Measurements from ENCODE around the gene HTR4. TPM values are rescaled to one million over a fixed set of nuclear protein-coding genes. Genes with fewer than 3 reads are reported as not detected.

Gene HTR4
- total RNA-seq, 1 experiment from 2014 or later: not detected

DNA sequence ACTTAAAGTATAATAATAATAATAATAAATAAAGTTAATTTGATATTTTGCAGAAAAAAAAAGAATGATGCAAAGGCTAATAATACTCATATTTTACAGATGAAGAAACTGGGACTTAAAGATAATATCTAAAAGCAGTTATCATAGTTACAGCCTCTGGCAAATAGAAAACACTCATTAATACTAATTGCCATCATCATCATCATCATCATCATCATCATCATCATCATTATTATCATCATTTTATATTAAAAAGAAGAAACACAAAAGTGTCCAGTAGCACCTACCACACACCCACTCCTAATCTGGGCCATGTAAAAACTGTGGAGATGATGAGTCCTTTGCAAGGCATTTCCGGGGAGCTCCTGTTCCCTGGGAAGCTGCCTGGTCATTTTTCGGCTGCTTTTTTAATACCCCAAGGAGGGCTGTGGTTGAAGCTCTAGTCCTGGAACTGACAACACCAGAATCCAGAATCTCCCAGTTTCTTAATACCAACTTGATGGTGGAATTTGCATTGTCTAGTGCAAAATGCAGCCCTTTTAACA is 70.8 kb downstream of the HTR4 start:
- H3K27ac ChIP-seq (ENCODE audit: low read length): no peak overlapping the region
- no peaks in the 10 kb centered on the region for H3K36me3 ChIP-seq (ENCODE audit: insufficient read depth, low read length)
- no peak overlapping the region for H3K4me3 ChIP-seq (ENCODE audit: low read length)
- no peaks in the 10 kb centered on the region for H3K79me2 ChIP-seq (ENCODE audit: low read length)
- no peaks in the 10 kb centered on the region for H3K9me3 ChIP-seq (ENCODE audit: low read length)
- no peak overlapping the region for H3K4me2 ChIP-seq (ENCODE audit: low read depth, low read length, poor library complexity, severe bottlenecking)
- DNase-seq: no peak
- no peaks in the 10 kb centered on the region for H3K27me3 ChIP-seq (ENCODE audit: low read length)
- no peaks in the 10 kb centered on the region for H4K20me1 ChIP-seq (ENCODE audit: insufficient read depth, low read depth, low read length)
- H3K4me1 ChIP-seq (ENCODE audit: low read length): no peaks in the 10 kb centered on the region
- H3K9ac ChIP-seq (ENCODE audit: low read length): no peak overlapping the region
- no peaks in the 10 kb centered on the region for H3K9me2 ChIP-seq (replicated peaks; ENCODE audit: insufficient read depth, low read length)
- H2AFZ ChIP-seq (ENCODE audit: low read length): no peak overlapping the region

- Histone ChIP-seq H3K4me1 (ENCODE audit: low read length) (no peaks in the 10 kb centered on the region), H3K4me2 (ENCODE audit: low read depth, low read length, poor library complexity, severe bottlenecking) (no peak overlapping the region), H3K79me2 (ENCODE audit: low read length) (no peaks in the 10 kb centered on the region), H3K27ac (ENCODE audit: low read length) (no peak overlapping the region), H4K20me1 (ENCODE audit: insufficient read depth, low read depth, low read length) (no peaks in the 10 kb centered on the region), H3K4me3 (ENCODE audit: low read length) (no peak overlapping the region), H2AFZ (ENCODE audit: low read length) (no peak overlapping the region), H3K27me3 (ENCODE audit: low read length) (no peaks in the 10 kb centered on the region), H3K9me3 (ENCODE audit: low read length) (no peaks in the 10 kb centered on the region), H3K9ac (ENCODE audit: low read length) (no peak overlapping the region), H3K9me2 (replicated peaks; ENCODE audit: insufficient read depth, low read length) (no peaks in the 10 kb centered on the region), H3K36me3 (ENCODE audit: insufficient read depth, low read length) (no peaks in the 10 kb centered on the region)
- DNase-seq: no peak
These were observed 80.2 kb downstream of the HTR4 start for GRCh38 chr5:148574167-148574566.

DNA sequence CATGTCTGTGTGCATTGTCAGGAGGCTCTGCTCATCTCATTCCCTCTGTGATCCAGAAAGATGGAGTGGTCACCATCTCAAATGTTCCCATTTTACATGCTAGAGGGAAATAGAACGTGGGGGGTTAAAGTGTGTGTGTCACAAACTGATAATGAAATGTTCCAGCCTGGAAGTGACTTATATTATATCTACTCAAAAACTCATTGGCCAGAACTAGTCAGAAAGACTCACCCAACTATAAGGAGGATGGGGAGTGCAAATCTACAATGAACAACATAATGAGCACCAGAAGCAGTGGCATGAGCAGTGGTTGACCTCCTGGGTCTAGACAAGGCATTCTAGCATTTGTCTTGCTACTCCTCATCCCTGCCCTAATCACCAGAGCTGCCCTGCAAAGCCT is 81.0 kb downstream of the HTR4 start:
- H3K9ac ChIP-seq (ENCODE audit: low read length): no peak overlapping the region
- H3K27ac ChIP-seq (ENCODE audit: low read length): no peak overlapping the region
- no peak overlapping the region for H3K4me3 ChIP-seq (ENCODE audit: low read length)
- no peak overlapping the region for H3K4me2 ChIP-seq (ENCODE audit: low read depth, low read length, poor library complexity, severe bottlenecking)
- no peaks in the 10 kb centered on the region for H3K9me2 ChIP-seq (replicated peaks; ENCODE audit: insufficient read depth, low read length)
- no peaks in the 10 kb centered on the region for H3K27me3 ChIP-seq (ENCODE audit: low read length)
- no peaks in the 10 kb centered on the region for H3K36me3 ChIP-seq (ENCODE audit: insufficient read depth, low read length)
- DNase-seq: no peak
- no peaks in the 10 kb centered on the region for H3K4me1 ChIP-seq (ENCODE audit: low read length)
- H3K9me3 ChIP-seq (ENCODE audit: low read length): no peaks in the 10 kb centered on the region
- H4K20me1 ChIP-seq (ENCODE audit: insufficient read depth, low read depth, low read length): no peaks in the 10 kb centered on the region
- no peaks in the 10 kb centered on the region for H3K79me2 ChIP-seq (ENCODE audit: low read length)
- H2AFZ ChIP-seq (ENCODE audit: low read length): no peak overlapping the region

GRCh38 chr5:148569948-148570347 is 84.4 kb downstream of the HTR4 start:
- Histone ChIP-seq H3K36me3 (ENCODE audit: insufficient read depth, low read length) (no peaks in the 10 kb centered on the region), H3K4me2 (ENCODE audit: low read depth, low read length, poor library complexity, severe bottlenecking) (no peak overlapping the region), H3K27ac (ENCODE audit: low read length) (no peak overlapping the region), H3K79me2 (ENCODE audit: low read length) (no peaks in the 10 kb centered on the region), H3K9me2 (replicated peaks; ENCODE audit: insufficient read depth, low read length) (no peaks in the 10 kb centered on the region), H3K9me3 (ENCODE audit: low read length) (no peaks in the 10 kb centered on the region), H3K27me3 (ENCODE audit: low read length) (no peaks in the 10 kb centered on the region), H2AFZ (ENCODE audit: low read length) (no peak overlapping the region), H3K9ac (ENCODE audit: low read length) (no peak overlapping the region), H3K4me3 (ENCODE audit: low read length) (no peak overlapping the region), H3K4me1 (ENCODE audit: low read length) (no peaks in the 10 kb centered on the region), H4K20me1 (ENCODE audit: insufficient read depth, low read depth, low read length) (no peaks in the 10 kb centered on the region)
- DNase-seq: no peak

- no peaks in the 10 kb centered on the region for H3K9me3 ChIP-seq (ENCODE audit: low read length)
- H3K79me2 ChIP-seq (ENCODE audit: low read length): no peaks in the 10 kb centered on the region
- H3K9me2 ChIP-seq (replicated peaks; ENCODE audit: insufficient read depth, low read length): no peaks in the 10 kb centered on the region
- H4K20me1 ChIP-seq (ENCODE audit: insufficient read depth, low read depth, low read length): no peaks in the 10 kb centered on the region
- DNase-seq: no peak
- no peaks in the 10 kb centered on the region for H3K4me1 ChIP-seq (ENCODE audit: low read length)
- H3K4me3 ChIP-seq (ENCODE audit: low read length): no peak overlapping the region
- H2AFZ ChIP-seq (ENCODE audit: low read length): no peak overlapping the region
- H3K4me2 ChIP-seq (ENCODE audit: low read depth, low read length, poor library complexity, severe bottlenecking): no peak overlapping the region
- no peak overlapping the region for H3K9ac ChIP-seq (ENCODE audit: low read length)
- H3K27me3 ChIP-seq (ENCODE audit: low read length): no peaks in the 10 kb centered on the region
- H3K36me3 ChIP-seq (ENCODE audit: insufficient read depth, low read length): no peaks in the 10 kb centered on the region
- H3K27ac ChIP-seq (ENCODE audit: low read length): no peak overlapping the region
These were observed 89.2 kb downstream of the HTR4 start for GRCh38 chr5:148565148-148565547.

- Histone ChIP-seq H3K9ac (ENCODE audit: low read length) (no peak overlapping the region), H3K4me1 (ENCODE audit: low read length) (no peaks in the 10 kb centered on the region), H3K27ac (ENCODE audit: low read length) (no peak overlapping the region), H3K9me3 (ENCODE audit: low read length) (no peaks in the 10 kb centered on the region), H3K36me3 (ENCODE audit: insufficient read depth, low read length) (no peaks in the 10 kb centered on the region), H3K4me3 (ENCODE audit: low read length) (no peak overlapping the region), H3K4me2 (ENCODE audit: low read depth, low read length, poor library complexity, severe bottlenecking) (no peak overlapping the region), H3K9me2 (replicated peaks; ENCODE audit: insufficient read depth, low read length) (no peaks in the 10 kb centered on the region), H4K20me1 (ENCODE audit: insufficient read depth, low read depth, low read length) (no peaks in the 10 kb centered on the region), H2AFZ (ENCODE audit: low read length) (no peak overlapping the region), H3K79me2 (ENCODE audit: low read length) (no peaks in the 10 kb centered on the region), H3K27me3 (ENCODE audit: low read length) (no peaks in the 10 kb centered on the region)
- DNase-seq: no peak
These were observed 91.3 kb downstream of the HTR4 start for GRCh38 chr5:148563021-148563420.

DNA sequence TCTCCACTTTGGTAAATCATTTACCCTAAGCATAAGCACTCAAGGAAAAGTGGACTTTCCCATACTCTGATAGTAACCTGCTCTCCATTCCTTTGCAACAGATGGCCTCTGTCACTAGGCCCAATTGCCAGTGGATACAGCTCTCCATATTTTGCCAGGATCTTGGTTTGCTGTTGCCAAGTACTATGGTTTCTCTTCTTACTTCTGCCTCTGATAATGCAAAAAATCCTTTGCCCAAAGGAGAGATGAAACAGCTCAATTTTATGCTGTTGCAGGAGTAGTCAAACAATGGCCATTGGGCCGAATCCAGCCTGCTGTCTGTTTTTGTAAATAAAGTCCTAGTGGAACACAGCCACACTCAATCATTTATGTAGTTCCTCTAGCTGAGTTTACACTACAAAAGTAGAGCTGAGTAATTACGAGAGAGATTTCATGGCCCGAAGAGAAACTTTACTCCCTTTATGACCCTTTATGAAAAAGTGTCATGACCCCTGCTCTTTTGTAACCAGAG is 92.5 kb downstream of the HTR4 start:
- H3K27ac ChIP-seq (ENCODE audit: low read length): no peak overlapping the region
- no peak overlapping the region for H2AFZ ChIP-seq (ENCODE audit: low read length)
- H3K9ac ChIP-seq (ENCODE audit: low read length): no peak overlapping the region
- no peak overlapping the region for H3K4me3 ChIP-seq (ENCODE audit: low read length)
- no peaks in the 10 kb centered on the region for H3K9me3 ChIP-seq (ENCODE audit: low read length)
- no peaks in the 10 kb centered on the region for H3K27me3 ChIP-seq (ENCODE audit: low read length)
- H3K79me2 ChIP-seq (ENCODE audit: low read length): no peaks in the 10 kb centered on the region
- H3K36me3 ChIP-seq (ENCODE audit: insufficient read depth, low read length): no peaks in the 10 kb centered on the region
- DNase-seq: no peak
- H3K4me1 ChIP-seq (ENCODE audit: low read length): no peaks in the 10 kb centered on the region
- no peak overlapping the region for H3K4me2 ChIP-seq (ENCODE audit: low read depth, low read length, poor library complexity, severe bottlenecking)
- H3K9me2 ChIP-seq (replicated peaks; ENCODE audit: insufficient read depth, low read length): no peaks in the 10 kb centered on the region
- no peaks in the 10 kb centered on the region for H4K20me1 ChIP-seq (ENCODE audit: insufficient read depth, low read depth, low read length)

GRCh38 chr5:148559461-148559860 is 94.9 kb downstream of the HTR4 start:
- no peak for DNase-seq
- no peaks in the 10 kb centered on the region for H3K4me1 ChIP-seq (ENCODE audit: low read length)
- H3K4me2 ChIP-seq (ENCODE audit: low read depth, low read length, poor library complexity, severe bottlenecking): no peak overlapping the region
- H3K79me2 ChIP-seq (ENCODE audit: low read length): no peaks in the 10 kb centered on the region
- no peaks in the 10 kb centered on the region for H4K20me1 ChIP-seq (ENCODE audit: insufficient read depth, low read depth, low read length)
- H3K27me3 ChIP-seq (ENCODE audit: low read length): no peaks in the 10 kb centered on the region
- H2AFZ ChIP-seq (ENCODE audit: low read length): no peak overlapping the region
- H3K36me3 ChIP-seq (ENCODE audit: insufficient read depth, low read length): no peaks in the 10 kb centered on the region
- no peaks in the 10 kb centered on the region for H3K9me2 ChIP-seq (replicated peaks; ENCODE audit: insufficient read depth, low read length)
- H3K9ac ChIP-seq (ENCODE audit: low read length): no peak overlapping the region
- H3K4me3 ChIP-seq (ENCODE audit: low read length): no peak overlapping the region
- H3K27ac ChIP-seq (ENCODE audit: low read length): no peak overlapping the region
- H3K9me3 ChIP-seq (ENCODE audit: low read length): no peaks in the 10 kb centered on the region

DNA sequence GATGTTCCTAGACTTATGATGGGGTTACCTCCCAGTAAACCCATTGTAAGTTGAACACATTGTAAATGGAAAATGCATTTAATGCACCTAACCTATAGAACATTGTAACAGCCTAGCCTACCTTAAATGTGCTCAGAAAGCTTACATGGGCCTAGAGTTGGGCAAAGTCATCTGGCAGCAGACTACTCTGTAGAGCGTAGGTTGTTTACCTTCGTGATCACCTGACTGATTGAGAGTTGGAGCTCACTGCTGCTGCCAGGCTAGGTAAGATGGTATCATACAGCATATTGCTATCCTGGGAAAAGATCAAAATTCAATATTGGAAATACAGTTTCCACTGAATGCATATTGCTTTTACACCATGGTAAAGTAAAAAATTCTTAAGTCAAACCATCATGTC is 95.4 kb downstream of the HTR4 start:
- no peaks in the 10 kb centered on the region for H3K27me3 ChIP-seq (ENCODE audit: low read length)
- no peak overlapping the region for H3K27ac ChIP-seq (ENCODE audit: low read length)
- H3K9ac ChIP-seq (ENCODE audit: low read length): no peak overlapping the region

More for the DNA sequence above, 95.4 kb downstream of the HTR4 start:
- Histone ChIP-seq H3K4me3 (ENCODE audit: low read length) (no peak overlapping the region), H2AFZ (ENCODE audit: low read length) (no peak overlapping the region), H3K79me2 (ENCODE audit: low read length) (no peaks in the 10 kb centered on the region), H4K20me1 (ENCODE audit: insufficient read depth, low read depth, low read length) (no peaks in the 10 kb centered on the region), H3K4me2 (ENCODE audit: low read depth, low read length, poor library complexity, severe bottlenecking) (no peak overlapping the region), H3K9me2 (replicated peaks; ENCODE audit: insufficient read depth, low read length) (no peaks in the 10 kb centered on the region), H3K36me3 (ENCODE audit: insufficient read depth, low read length) (no peaks in the 10 kb centered on the region), H3K9me3 (ENCODE audit: low read length) (no peaks in the 10 kb centered on the region), H3K4me1 (ENCODE audit: low read length) (no peaks in the 10 kb centered on the region)
- DNase-seq: no peak
